CD4-positive, alpha-beta memory T cell (primary cell): ENCODE data around the gene UBE2U. TPM values are rescaled to one million over a fixed set of nuclear protein-coding genes. Genes with fewer than 3 reads are reported as not detected.

ENCODE experiments used
- CTCF ChIA-PET: fragments of 350-600 bp; sonication (Branson Sonifier 250); formaldehyde crosslinking; loops from one replicate; lab custom pipeline; 2021; ENCODE audit warnings: inconsistent platforms; ENCODE audit not compliant: partially characterized antibody; lab: Charles Lee
- POLR2A ChIA-PET: fragments of 350-600 bp; sonication (Branson Sonifier 250); formaldehyde crosslinking; loops from one replicate; lab custom pipeline; 2021; ENCODE audit not compliant: partially characterized antibody; lab: Charles Lee
- DNase-seq, 5 donors: peaks; one replicate each; pipeline versions ENCODE4 v3.0.0 to v3.0.0-alpha.2; 2020 to 2022; ENCODE audit warnings: mixed read lengths in 1 of 5
- H3K27ac ChIP-seq: one replicate; pipeline ENCODE4 v1.7.0; 2013; ENCODE audit warnings: low read depth, low read length
- H3K27me3 ChIP-seq: 2 replicates; pipeline ENCODE4 v1.7.0; 2013; ENCODE audit warnings: mild to moderate bottlenecking, low read length, moderate library complexity; ENCODE audit not compliant: insufficient read depth
- H3K36me3 ChIP-seq: 2 replicates; pipeline ENCODE4 v1.7.0; 2013; ENCODE audit warnings: mild to moderate bottlenecking, low read length, moderate library complexity; ENCODE audit not compliant: insufficient read depth
- H3K4me1 ChIP-seq: 2 replicates; pipeline ENCODE4 v1.7.0; 2013; ENCODE audit warnings: mild to moderate bottlenecking, low read length, moderate library complexity; ENCODE audit not compliant: insufficient read depth
- H3K4me3 ChIP-seq, 2 donors: one replicate each; pipeline ENCODE4 v1.7.0; 2013; ENCODE audit warnings: low read length in 2 of 2, mild to moderate bottlenecking in 1 of 2
- H3K9me3 ChIP-seq, 2 donors: one replicate each; pipeline ENCODE4 v1.7.0; 2013; ENCODE audit warnings: low read length in 2 of 2, control low read depth in 1 of 2; ENCODE audit not compliant: control insufficient read depth in 1 of 2
- H3K27ac Mint-ChIP-seq, 7 donors: one replicate each; pipeline ENCODE4 v1.8.0; 2020 to 2021; ENCODE audit warnings: mixed read lengths in 7 of 7, mild to moderate bottlenecking in 6 of 7, inconsistent platforms in 3 of 7, moderate library complexity in 3 of 7
- H3K27me3 Mint-ChIP-seq, 2 donors: one replicate each; pipeline ENCODE4 v1.8.0; 2020 to 2021; ENCODE audit warnings: mixed read lengths in 2 of 2
- H3K36me3 Mint-ChIP-seq, 2 donors: one replicate each; pipeline ENCODE4 v1.8.0; 2020 to 2021; ENCODE audit warnings: mixed read lengths in 2 of 2, inconsistent platforms in 1 of 2, mild to moderate bottlenecking in 1 of 2
- H3K4me1 Mint-ChIP-seq, 4 donors: one replicate each; pipeline ENCODE4 v1.8.0; 2020 to 2021; ENCODE audit warnings: mixed read lengths in 4 of 4, mild to moderate bottlenecking in 1 of 4
- H3K4me3 Mint-ChIP-seq, 8 donors: one replicate each; pipeline ENCODE4 v1.8.0; 2020 to 2021; ENCODE audit warnings: mixed read lengths in 8 of 8, mild to moderate bottlenecking in 7 of 8, moderate library complexity in 6 of 8, inconsistent platforms in 3 of 8
- H3K9me3 Mint-ChIP-seq, 8 donors: one replicate each; pipeline ENCODE4 v1.8.0; 2020 to 2021; ENCODE audit warnings: mixed read lengths in 8 of 8, mild to moderate bottlenecking in 5 of 8, inconsistent platforms in 3 of 8, moderate library complexity in 1 of 8
- intact Hi-C: fragments of 100-400 bp; cut with micrococcal nuclease; formaldehyde crosslinking; loops from one replicate; pipeline ENCODE4 v1.15.1; 2023
- polyA plus RNA-seq, 2 donors: library from polyadenylated mRNA; unstranded; fragments of 300-500 nt; fragmentation: Illumina TruSeq; gene quantifications; one replicate each; pipeline ENCODE4 v1.2.3, GENCODE V29; 2021
- total RNA-seq, 2 experiments: library from RNA; stranded (reverse); gene quantifications; one replicate each; pipeline ENCODE4 v1.2.3, GENCODE V29; 2021

Gene UBE2U, protein sequence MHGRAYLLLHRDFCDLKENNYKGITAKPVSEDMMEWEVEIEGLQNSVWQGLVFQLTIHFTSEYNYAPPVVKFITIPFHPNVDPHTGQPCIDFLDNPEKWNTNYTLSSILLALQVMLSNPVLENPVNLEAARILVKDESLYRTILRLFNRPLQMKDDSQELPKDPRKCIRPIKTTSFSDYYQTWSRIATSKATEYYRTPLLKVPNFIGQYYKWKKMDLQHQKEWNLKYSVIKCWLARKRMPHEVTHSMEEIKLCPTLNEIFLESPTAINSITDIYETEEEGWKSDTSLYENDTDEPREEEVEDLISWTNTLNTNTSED
- total RNA-seq = not detected
- polyA plus RNA-seq = not detected

GRCh38 chr1:64203420-64203819, at the start of gene UBE2U:
Gene UBE2U (plus strand): TSS chr1:64203623. CDS start chr1:64204051, 428 bp downstream.
- peaks cover 3 to 6% of the 10 kb centered on the region in 2 donors for H3K27me3 Mint-ChIP-seq
- intact Hi-C loops = no loop called here
- Histone ChIP-seq H3K4me3 (no peak within 1 kb of the TSS), H3K4me1 (no peaks in the 10 kb centered on the region), H3K27me3 (no peaks in the 10 kb centered on the region), H3K36me3 (no peaks in the 10 kb centered on the region), H3K27ac (no peak within 1 kb of the TSS), H3K9me3 (no peaks in the 10 kb centered on the region)
- CTCF ChIA-PET = no interaction called here
- POLR2A ChIA-PET = no interaction called here
- peaks cover 0 to 1% (median 0%) of the 10 kb centered on the region in 4 donors for H3K4me1 Mint-ChIP-seq
- DNase-seq = no peak
- H3K9me3 Mint-ChIP-seq = peaks cover 0 to 4% (median 0%) of the 10 kb centered on the region in 8 donors
- no peak within 1 kb of the TSS for H3K27ac Mint-ChIP-seq
- H3K36me3 Mint-ChIP-seq = no peaks in the 10 kb centered on the region
- H3K4me3 Mint-ChIP-seq = no peak within 1 kb of the TSS

DNA sequence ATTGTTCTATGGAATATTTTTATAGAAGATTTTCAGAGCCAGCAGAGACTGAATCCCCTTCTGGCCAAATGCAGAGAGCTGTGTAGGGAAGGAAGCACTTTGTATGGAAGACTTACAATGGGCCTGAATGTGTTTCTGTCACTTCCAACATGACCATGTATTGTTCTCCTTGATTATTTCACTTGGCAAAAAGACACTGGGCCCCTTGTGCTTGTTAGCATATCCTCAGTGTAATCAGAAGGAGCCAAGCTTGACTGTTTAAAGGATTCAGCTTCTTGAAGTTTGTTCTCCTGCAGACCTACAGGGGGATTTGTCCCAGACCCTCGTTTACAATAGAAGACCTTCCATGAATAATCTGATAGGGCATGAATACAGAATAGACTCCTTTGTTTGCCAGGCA, 48.1 kb upstream of the UBE2U start:
- peaks cover 0 to 13% of the 10 kb centered on the region in 2 donors for H3K27me3 Mint-ChIP-seq
- H3K27ac Mint-ChIP-seq = no peak overlapping the region
- Histone ChIP-seq H3K4me1 (no peaks in the 10 kb centered on the region), H3K4me3 (no peak overlapping the region), H3K27ac (no peak overlapping the region), H3K9me3 (no peaks in the 10 kb centered on the region), H3K27me3 (no peaks in the 10 kb centered on the region), H3K36me3 (no peaks in the 10 kb centered on the region)
- H3K4me1 Mint-ChIP-seq = no peaks in the 10 kb centered on the region
- H3K36me3 Mint-ChIP-seq = no peaks in the 10 kb centered on the region
- DNase-seq = no peak
- intact Hi-C loops = no loop called here
- POLR2A ChIA-PET = no interaction called here
- CTCF ChIA-PET = no interaction called here
- peaks cover 0 to 2% (median 0%) of the 10 kb centered on the region in 8 donors for H3K9me3 Mint-ChIP-seq
- no peak overlapping the region for H3K4me3 Mint-ChIP-seq

GRCh38 chr1:64161357-64161941, 42.0 kb upstream of the UBE2U start:
- Mint-ChIP-seq H3K36me3 (no peaks in the 10 kb centered on the region), H3K4me1 (no peaks in the 10 kb centered on the region), H3K27me3 (peaks cover 2 to 15% of the 10 kb centered on the region in 2 donors), H3K27ac (no peak overlapping the region), H3K4me3 (no peak overlapping the region), H3K9me3 (peaks cover 0 to 2% (median 0%) of the 10 kb centered on the region in 8 donors)
- Histone ChIP-seq H3K27ac (no peak overlapping the region), H3K27me3 (no peaks in the 10 kb centered on the region), H3K9me3 (no peaks in the 10 kb centered on the region), H3K36me3 (no peaks in the 10 kb centered on the region), H3K4me3 (no peak overlapping the region), H3K4me1 (no peaks in the 10 kb centered on the region)
- no peak for DNase-seq
- intact Hi-C loops = no loop called here
- POLR2A ChIA-PET = no interaction called here
- CTCF ChIA-PET = no interaction called here

DNA sequence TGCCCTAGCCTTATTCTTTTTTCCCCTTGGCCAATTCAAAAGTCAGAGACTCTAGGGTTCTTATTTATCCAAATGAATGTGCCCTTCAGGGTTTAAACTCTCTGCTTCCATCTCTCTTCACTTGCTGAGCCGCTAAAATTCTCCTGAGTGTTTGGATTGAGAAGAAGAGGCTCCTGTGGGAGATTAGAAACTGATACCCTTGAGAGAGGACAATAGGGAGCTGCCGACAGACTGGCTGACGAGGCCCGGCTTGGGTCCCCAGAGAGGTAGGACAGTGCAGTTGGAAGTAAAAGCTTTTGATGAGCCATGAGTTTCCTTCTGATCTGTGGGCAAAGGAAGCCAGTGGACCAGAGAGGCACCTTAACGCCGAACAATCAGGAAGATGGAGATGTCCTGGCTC, 41.3 kb upstream of the UBE2U start:
- POLR2A ChIA-PET = no interaction called here
- no peaks in the 10 kb centered on the region for H3K4me1 ChIP-seq
- no peak overlapping the region for H3K27ac ChIP-seq
- intact Hi-C loops = no loop called here
- Mint-ChIP-seq H3K27me3 (peaks cover 2 to 15% of the 10 kb centered on the region in 2 donors), H3K4me1 (no peaks in the 10 kb centered on the region), H3K27ac (no peak overlapping the region), H3K4me3 (no peak overlapping the region), H3K9me3 (peaks cover 0 to 2% (median 0%) of the 10 kb centered on the region in 8 donors), H3K36me3 (no peaks in the 10 kb centered on the region)
- H3K9me3 ChIP-seq = no peaks in the 10 kb centered on the region
- no peaks in the 10 kb centered on the region for H3K36me3 ChIP-seq
- no peaks in the 10 kb centered on the region for H3K27me3 ChIP-seq
- no peak for DNase-seq
- H3K4me3 ChIP-seq = no peak overlapping the region
- CTCF ChIA-PET = no interaction called here

GRCh38 chr1:64162804-64163203, 40.6 kb upstream of the UBE2U start:
- peaks cover 2 to 15% of the 10 kb centered on the region in 2 donors for H3K27me3 Mint-ChIP-seq
- H3K27ac ChIP-seq = no peak overlapping the region
- no peaks in the 10 kb centered on the region for H3K9me3 ChIP-seq
- POLR2A ChIA-PET = no interaction called here
- DNase-seq = no peak
- CTCF ChIA-PET = no interaction called here
- H3K4me1 Mint-ChIP-seq = no peaks in the 10 kb centered on the region
- peaks cover 0 to 2% (median 0%) of the 10 kb centered on the region in 8 donors for H3K9me3 Mint-ChIP-seq
- intact Hi-C loops = no loop called here
- no peak overlapping the region for H3K27ac Mint-ChIP-seq
- H3K4me3 ChIP-seq = no peak overlapping the region
- no peaks in the 10 kb centered on the region for H3K36me3 Mint-ChIP-seq
- H3K27me3 ChIP-seq = no peaks in the 10 kb centered on the region
- no peaks in the 10 kb centered on the region for H3K36me3 ChIP-seq
- H3K4me1 ChIP-seq = no peaks in the 10 kb centered on the region
- no peak overlapping the region for H3K4me3 Mint-ChIP-seq

- no peaks in the 10 kb centered on the region for H3K36me3 ChIP-seq
- no peak overlapping the region for H3K4me3 ChIP-seq
- H3K27me3 Mint-ChIP-seq = peaks cover 2 to 15% of the 10 kb centered on the region in 2 donors
- no peaks in the 10 kb centered on the region for H3K9me3 ChIP-seq
- peaks cover 0 to 2% (median 0%) of the 10 kb centered on the region in 8 donors for H3K9me3 Mint-ChIP-seq
- no peaks in the 10 kb centered on the region for H3K4me1 Mint-ChIP-seq
- no peak overlapping the region for H3K4me3 Mint-ChIP-seq
- CTCF ChIA-PET = interaction anchor here (1.0 kb wide), 1 partner anchor 12 kb away, joined by 3 read pairs; no protein-coding TSS in a partner anchor
- no peaks in the 10 kb centered on the region for H3K4me1 ChIP-seq
- H3K27me3 ChIP-seq = no peaks in the 10 kb centered on the region
- H3K36me3 Mint-ChIP-seq = no peaks in the 10 kb centered on the region
- intact Hi-C loops = no loop called here
- H3K27ac Mint-ChIP-seq = no peak overlapping the region
- H3K27ac ChIP-seq = no peak overlapping the region
- no peak for DNase-seq
- POLR2A ChIA-PET = no interaction called here
These were observed 40.0 kb upstream of the UBE2U start for GRCh38 chr1:64163431-64163830.

- Histone ChIP-seq H3K4me3 (no peak overlapping the region), H3K36me3 (no peaks in the 10 kb centered on the region), H3K9me3 (no peaks in the 10 kb centered on the region), H3K4me1 (no peaks in the 10 kb centered on the region), H3K27me3 (no peaks in the 10 kb centered on the region), H3K27ac (no peak overlapping the region)
- Mint-ChIP-seq H3K27me3 (peaks cover 2 to 13% of the 10 kb centered on the region in 2 donors), H3K9me3 (peaks cover 0 to 1% (median 0%) of the 10 kb centered on the region in 8 donors), H3K27ac (no peak overlapping the region), H3K4me1 (no peaks in the 10 kb centered on the region), H3K36me3 (no peaks in the 10 kb centered on the region), H3K4me3 (no peak overlapping the region)
- POLR2A ChIA-PET = no interaction called here
- intact Hi-C loops = no loop called here
- no peak for DNase-seq
- CTCF ChIA-PET = interaction anchor here (1.0 kb wide), 1 partner anchor 12 kb away, joined by 3 read pairs; no protein-coding TSS in a partner anchor
These were observed 39.5 kb upstream of the UBE2U start for GRCh38 chr1:64163970-64164369.
